Prostate gland (tissue), 2 donors: Measurements from ENCODE around the gene ARHGAP29.

Experiments used
- POLR2A ChIP-seq: fragments of 450-650 bp; IDR thresholded peaks from one replicate; pipeline ENCODE4 v1.6.1; 2016; ENCODE audit warnings: antibody characterized with exemption, mild to moderate bottlenecking
- POLR2AphosphoS5 ChIP-seq: sonication (generic); formaldehyde crosslinking; IDR thresholded peaks from one replicate; pipeline ENCODE4 v1.6.1; 2017; ENCODE audit warnings: antibody characterized with exemption
- TF ChIP-seq, protein P1 (sequence below), 4 experiments: fragments of 200-600 bp in 2 of 4; fragments of 450-650 bp in 2 of 4; sonication (generic) in 2 of 4; IDR thresholded peaks; 1 replicate in 3 of 4; 2 replicates in 1 of 4; pipeline ENCODE4 v1.5.1; 2016 to 2019; ENCODE audit warnings: antibody characterized with exemption in 4 of 4, mild to moderate bottlenecking in 2 of 4, moderate library complexity in 2 of 4

DNA sequence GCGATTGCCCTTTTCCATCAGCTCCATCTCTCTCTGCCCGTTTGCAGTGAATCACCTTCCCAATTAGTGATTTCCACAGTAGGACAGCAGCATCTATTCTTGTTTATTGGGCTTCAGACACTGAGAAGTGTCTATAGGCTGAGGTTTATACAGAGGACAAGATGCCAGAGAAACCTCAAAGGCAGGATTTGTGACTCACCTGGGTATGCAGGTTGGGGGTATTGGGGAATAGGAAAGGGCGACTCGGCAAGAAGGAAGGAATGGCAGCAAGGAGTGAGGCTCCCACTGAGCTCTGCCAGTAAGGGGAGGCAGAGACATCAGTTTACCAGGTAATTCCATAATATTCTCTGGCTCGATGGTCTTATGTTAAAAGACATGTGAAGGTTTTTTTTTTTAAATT is 91.1 kb downstream of the ARHGAP29 start:
- TF ChIP-seq, protein P1, sequence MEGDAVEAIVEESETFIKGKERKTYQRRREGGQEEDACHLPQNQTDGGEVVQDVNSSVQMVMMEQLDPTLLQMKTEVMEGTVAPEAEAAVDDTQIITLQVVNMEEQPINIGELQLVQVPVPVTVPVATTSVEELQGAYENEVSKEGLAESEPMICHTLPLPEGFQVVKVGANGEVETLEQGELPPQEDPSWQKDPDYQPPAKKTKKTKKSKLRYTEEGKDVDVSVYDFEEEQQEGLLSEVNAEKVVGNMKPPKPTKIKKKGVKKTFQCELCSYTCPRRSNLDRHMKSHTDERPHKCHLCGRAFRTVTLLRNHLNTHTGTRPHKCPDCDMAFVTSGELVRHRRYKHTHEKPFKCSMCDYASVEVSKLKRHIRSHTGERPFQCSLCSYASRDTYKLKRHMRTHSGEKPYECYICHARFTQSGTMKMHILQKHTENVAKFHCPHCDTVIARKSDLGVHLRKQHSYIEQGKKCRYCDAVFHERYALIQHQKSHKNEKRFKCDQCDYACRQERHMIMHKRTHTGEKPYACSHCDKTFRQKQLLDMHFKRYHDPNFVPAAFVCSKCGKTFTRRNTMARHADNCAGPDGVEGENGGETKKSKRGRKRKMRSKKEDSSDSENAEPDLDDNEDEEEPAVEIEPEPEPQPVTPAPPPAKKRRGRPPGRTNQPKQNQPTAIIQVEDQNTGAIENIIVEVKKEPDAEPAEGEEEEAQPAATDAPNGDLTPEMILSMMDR (IDR thresholded peaks at IDR 0.05): no peak
- TF ChIP-seq POLR2A: no peak
- TF ChIP-seq POLR2AphosphoS5: no peak
